Raji (cell line): ENCODE measurements around the gene KCNMA1.

ENCODE experiments used
- POLR2A ChIP-seq: IDR thresholded peaks from 2 replicates; pipeline ENCODE4 v1.6.1; 2011; ENCODE audit warnings: low read depth, low read length, control low read depth; ENCODE audit not compliant: insufficient read depth

The KCNMA1 gene

DNA sequence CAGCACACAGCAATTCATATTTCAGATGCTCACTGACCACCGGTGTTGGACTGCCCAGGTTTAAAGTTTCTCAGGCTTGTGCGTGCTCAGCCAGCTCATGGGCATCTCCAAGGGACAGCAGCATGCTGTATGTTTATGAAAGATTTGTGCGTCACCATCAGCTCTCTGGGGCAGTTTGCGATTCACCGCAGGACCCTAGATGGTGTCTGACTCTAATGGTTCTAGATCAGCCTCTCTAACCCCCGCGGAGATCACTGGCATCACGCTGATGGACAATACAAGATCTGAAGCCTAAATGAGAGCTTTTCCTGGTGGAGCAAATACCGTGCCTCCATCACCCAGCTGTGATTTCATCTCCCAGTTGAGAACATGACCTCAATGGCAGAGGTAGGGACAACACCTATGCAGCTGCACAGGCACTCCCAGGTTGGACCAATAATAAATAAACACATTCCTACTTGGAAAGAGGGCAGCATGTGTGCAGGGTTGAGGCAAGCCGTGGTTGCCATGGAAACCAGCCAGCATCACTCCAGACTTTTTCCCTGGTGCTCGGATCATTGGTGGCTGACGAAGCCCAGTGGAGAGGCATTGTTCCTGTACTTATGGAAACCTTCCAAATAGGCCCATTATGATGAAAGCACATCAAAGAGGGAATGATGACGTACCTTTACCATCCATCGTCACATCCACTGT lies 253.6 kb downstream of the KCNMA1 start:
- no peak for TF ChIP-seq POLR2A

- TF ChIP-seq POLR2A = no peak
These were observed 255.9 kb downstream of the KCNMA1 start for GRCh38 chr10:77381750-77382149.

DNA sequence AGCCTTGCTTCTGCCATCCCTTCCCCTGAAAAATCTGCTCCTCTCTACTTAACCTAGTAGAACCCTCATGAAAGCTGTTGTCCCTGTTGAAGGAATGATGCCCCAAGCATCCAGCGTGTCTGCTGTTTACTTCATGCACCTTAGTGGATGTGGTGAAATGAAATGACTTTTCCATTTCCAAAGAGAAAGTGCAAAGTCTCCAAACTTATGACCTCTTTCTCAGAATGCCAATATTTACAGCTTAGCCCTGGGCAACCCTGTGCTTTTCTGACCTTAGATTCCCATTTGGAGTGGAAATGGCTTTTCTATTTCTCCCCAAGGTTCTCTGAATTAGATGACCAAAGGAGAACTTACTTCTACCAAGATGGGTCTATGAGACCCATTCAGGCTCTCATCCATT lies 256.9 kb downstream of the KCNMA1 start:
- no peak for TF ChIP-seq POLR2A

- TF ChIP-seq POLR2A = no peak
These were observed 257.4 kb downstream of the KCNMA1 start for GRCh38 chr10:77380191-77380590.

DNA sequence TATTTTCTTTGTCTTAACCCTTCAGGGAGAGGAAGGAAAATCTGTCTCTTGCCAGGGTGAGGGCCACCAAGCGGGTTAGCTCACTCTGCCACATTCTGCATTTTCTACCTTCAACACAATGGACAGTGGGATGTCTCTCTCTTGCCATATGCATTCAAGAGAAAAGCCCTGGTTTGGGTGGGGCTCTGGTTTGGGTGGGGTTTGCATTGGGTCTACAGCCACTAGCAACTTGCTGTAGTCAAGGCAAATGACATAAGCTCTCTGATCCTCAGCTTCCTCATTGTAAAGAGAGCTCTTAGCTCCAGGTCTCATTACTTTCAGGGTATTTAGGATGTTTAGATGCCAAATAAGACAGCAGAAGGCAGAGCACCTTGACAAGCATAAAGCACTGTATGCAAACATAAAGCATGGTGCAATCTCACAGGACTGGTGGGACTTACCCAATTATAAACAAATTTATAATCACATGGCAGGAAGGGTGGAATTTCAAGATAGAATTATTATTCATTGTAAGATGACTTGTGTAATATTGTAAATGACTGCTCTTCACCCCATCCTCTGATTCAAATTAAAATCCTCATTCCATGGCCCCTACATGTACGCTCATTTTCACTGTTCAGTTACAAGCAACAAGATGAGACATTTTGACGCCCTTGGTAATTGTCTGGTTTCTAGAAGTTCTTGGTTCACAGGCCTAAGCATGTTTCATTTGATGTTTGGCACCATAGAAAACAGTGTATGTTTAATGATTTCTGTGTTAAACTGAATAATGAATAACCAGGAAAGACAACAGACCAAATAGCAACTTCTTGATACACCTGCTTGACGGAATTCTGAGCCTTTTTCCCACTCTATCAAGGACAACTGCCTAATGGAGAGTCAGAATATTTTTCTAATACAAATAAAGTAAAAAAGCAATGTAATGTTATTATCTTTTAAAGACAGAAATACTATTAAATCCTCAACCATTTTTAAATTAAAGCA lies 258.9 kb downstream of the KCNMA1 start:
- TF ChIP-seq POLR2A = no peak

- no peak for TF ChIP-seq POLR2A
These were observed 259.8 kb downstream of the KCNMA1 start for GRCh38 chr10:77377678-77378352.

DNA sequence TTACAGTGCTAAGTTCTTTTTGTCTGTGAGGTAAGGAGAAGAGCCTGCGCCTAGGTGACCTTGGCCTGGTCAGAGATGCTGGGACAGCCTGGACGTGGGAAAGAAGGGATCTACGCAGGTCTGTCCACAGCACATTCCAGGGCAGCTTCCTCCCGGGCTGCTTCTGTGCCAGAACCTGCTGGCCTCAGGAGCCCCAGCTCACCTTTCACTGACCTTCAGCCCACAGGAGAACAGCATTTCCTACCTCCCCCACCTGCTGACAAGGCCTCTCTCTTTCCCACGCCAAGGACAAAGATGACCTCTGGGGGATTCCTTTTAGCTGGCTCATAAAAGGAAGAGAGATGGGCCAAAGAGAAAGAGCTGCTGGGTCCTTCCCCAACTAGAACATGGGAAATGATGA lies 260.6 kb downstream of the KCNMA1 start:
- no peak for TF ChIP-seq POLR2A

DNA sequence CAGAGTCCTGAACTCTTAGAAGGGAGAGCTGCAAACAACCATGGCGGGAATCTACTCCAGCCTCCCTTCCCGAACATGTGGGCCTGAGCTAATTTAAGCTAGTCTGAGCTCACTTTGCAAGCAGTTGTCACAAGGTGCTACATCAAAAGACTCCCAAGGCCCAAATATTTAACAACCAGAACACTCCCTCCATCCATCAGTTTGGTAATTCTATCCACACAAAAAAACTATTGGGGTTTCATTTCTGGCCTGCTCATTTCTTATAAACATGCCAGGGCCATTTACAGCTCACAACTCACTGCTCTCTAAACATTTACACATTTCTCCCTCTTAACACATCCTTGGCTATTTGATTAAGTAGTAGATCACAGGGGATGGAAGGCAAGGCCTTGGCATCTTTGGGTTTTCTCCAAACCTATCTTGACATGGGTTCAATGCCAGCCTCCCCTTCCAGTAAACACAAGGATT lies 263.4 kb downstream of the KCNMA1 start:
- no peak for TF ChIP-seq POLR2A

DNA sequence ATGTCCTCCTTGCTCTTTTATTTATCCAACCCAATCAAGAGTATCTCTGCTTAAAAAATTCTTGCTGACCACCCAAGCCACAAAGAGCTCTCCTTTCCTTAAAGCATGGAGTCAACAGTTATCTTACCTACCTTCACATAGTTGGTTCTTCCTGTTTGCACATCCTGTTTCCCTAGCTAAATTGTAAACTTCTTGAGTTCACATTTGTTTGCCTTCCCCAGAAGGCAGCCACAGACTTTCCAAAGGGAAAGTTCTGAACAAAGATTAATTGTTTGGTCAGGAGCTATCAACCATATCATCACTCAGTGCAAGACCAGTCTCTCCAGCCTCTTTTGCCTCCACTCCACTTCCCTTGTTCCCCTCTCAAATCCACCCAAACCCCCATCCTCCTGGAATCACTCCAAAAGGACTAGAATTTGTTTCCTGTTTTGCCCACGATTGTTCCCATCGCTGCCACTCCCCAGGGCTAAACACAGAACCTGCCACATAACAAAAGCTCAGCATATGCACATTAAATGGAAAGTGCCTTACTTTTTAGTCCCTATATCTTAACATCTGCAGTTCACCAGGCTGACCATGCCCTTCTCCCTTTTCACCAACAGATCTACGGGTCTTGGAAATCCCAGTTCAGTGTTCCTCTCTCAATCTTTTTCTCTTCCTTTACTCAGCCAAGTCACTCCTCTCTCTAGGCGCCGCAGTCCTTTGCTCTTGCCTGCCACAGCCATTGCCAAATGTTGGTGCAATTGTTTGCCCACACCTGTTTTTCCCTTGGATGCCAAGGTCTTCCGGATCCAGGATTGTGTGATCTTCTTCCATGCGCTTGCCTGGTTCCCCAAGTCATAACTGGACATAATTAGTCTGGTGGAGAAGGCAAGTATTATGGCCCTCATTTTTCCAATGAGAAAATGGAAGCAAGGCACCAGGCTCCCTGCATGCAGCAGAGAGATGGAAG lies 265.5 kb downstream of the KCNMA1 start:
- no peak for TF ChIP-seq POLR2A

- TF ChIP-seq POLR2A = no peak
These were observed 266.2 kb downstream of the KCNMA1 start for GRCh38 chr10:77371421-77371820.

DNA sequence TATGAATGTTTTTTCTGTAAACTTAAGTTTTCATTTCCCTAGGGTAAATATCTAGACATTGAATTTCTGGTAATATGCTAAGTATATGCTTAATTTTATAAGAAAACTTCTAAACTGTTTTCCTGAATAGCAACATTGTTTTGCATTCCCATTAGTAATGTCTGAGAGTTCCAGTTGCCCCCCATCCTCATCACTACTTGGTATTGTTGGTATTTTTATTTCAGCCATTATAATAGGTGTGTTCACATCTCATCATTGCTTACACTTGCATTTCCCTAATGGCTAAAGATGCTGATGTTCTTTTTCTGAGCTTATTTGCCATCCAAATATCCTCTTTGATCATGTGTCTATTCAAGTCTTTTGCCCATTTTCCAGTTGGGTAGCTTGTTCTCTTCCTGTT lies 269.6 kb downstream of the KCNMA1 start:
- TF ChIP-seq POLR2A = no peak

DNA sequence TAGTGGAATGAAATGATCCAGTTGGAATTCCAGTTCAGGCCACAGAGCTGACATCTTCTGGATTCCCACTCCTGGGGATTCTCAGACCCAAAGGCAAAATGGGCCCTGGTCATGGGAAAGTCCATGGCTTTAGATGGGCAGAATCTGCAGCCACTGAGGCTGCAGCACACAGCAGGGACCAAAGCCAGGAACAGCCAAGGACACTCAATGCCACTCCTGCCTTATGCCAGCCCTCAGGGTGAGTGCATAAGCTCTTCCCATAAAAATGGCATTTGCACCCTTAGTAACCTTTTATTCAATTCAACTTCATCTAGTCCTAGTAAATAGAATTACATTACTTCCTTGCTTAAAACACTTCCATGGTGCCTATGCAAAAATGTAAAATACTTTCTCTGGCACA lies 274.4 kb downstream of the KCNMA1 start:
- TF ChIP-seq POLR2A = no peak

DNA sequence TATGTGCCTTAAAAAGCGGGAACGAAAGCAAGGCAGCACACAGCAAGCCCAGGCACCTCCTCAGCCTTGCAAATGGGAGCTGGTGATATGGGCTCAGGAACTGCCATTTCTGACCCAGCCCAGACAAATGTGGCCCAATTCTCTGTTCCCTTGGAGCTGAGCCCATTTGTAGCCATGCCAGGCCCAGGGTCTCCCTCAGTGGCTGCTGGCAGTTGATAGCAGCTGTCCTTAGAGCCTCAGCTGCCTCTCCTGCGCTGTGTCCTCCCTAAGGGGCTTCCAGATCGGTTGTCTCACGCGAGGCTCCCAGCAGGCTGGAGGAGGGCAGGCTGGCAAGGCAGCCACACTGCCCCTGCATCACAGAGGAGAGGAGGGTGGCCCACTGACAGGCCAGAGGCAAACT lies 275.8 kb downstream of the KCNMA1 start:
- no peak for TF ChIP-seq POLR2A

DNA sequence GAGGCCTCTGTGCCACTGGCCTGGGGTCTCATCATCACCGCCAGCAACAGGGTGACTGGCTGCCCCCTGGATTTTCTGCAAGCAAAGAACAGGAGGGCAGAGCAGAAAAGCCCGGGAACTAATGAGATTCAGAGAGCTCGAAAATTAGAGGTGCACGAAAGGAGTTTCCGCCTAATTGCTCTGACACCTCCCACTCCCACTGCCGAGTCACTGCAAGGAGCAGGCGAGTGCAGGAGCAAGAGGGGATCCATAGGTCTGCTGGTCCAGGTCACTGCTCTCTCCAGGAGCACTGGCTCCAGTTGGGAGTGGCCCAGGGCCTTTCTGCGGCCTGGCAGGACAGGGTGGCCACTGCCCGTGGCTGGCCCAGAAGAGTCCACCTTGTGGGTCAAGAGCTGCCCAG lies 276.2 kb downstream of the KCNMA1 start:
- no peak for TF ChIP-seq POLR2A
